GM21723 (cell line): ENCODE measurements around the gene TNFRSF17.
"Not testable (repeated sequence)": the region's sequence is repeated elsewhere in the genome, so short reads cannot be mapped to it uniquely, and the experiment has no call there.

Experiments used
- ATAC-seq: cut with Tn5 transposase; IDR thresholded peaks from one replicate; pipeline ENCODE4 v1.9.1; 2021; ENCODE audit warnings: mild to moderate bottlenecking, moderate library complexity; ENCODE audit not compliant: unreplicated experiment

The TNFRSF17 gene

GRCh38 chr16:11968577-11968976 lies 3.6 kb downstream of the TNFRSF17 start:
- ATAC-seq = no peak

GRCh38 chr16:11970292-11970691 lies 5.3 kb downstream of the TNFRSF17 start:
- ATAC-seq = not testable (repeated sequence)

- ATAC-seq = no peak
Measured at GRCh38 chr16:11972128-11972527, 7.1 kb downstream of the TNFRSF17 start.

- no peak for ATAC-seq
Measured at GRCh38 chr16:11973070-11973469, 8.1 kb downstream of the TNFRSF17 start.

GRCh38 chr16:11976850-11977375 lies 11.9 kb downstream of the TNFRSF17 start:
- peak; percentile 15 for ATAC-seq

GRCh38 chr16:11977376-11978041 lies 12.5 kb downstream of the TNFRSF17 start:
- ATAC-seq = no peak

GRCh38 chr16:11978080-11978479 lies 13.1 kb downstream of the TNFRSF17 start:
- ATAC-seq = no peak

GRCh38 chr16:11979013-11979672 lies 14.1 kb downstream of the TNFRSF17 start:
- no peak for ATAC-seq

GRCh38 chr16:11980136-11980844 lies 15.3 kb downstream of the TNFRSF17 start:
- ATAC-seq = no peak

GRCh38 chr16:11985250-11985649 lies 20.2 kb downstream of the TNFRSF17 start:
- no peak for ATAC-seq

- no peak for ATAC-seq
Measured at GRCh38 chr16:11986521-11987057, 21.6 kb downstream of the TNFRSF17 start.

- no peak for ATAC-seq
Measured at GRCh38 chr16:11988258-11988978, 23.4 kb downstream of the TNFRSF17 start.

GRCh38 chr16:11990702-11991390 lies 25.8 kb downstream of the TNFRSF17 start:
- ATAC-seq = no peak

- no peak for ATAC-seq
Measured at GRCh38 chr16:11992008-11992584, 27.1 kb downstream of the TNFRSF17 start.

- no peak for ATAC-seq
Measured at GRCh38 chr16:11992586-11993524, 27.8 kb downstream of the TNFRSF17 start.

GRCh38 chr16:11994143-11995119 lies 29.4 kb downstream of the TNFRSF17 start:
- ATAC-seq = no peak
